Large intestine (tissue), 3 donors: ENCODE measurements around the gene ANKS3. TPM values are rescaled to one million over a fixed set of nuclear protein-coding genes. Genes with fewer than 3 reads are reported as not detected.
"Not testable (repeated sequence)": the region's sequence is repeated elsewhere in the genome, so short reads cannot be mapped to it uniquely, and the experiment has no call there.

Experiments
- DNase-seq, 2 donors: peaks; one replicate each; pipeline versions ENCODE4 v3.0.0 to v3.0.0-alpha.2; 2013
- H3K27ac ChIP-seq: one replicate; pipeline ENCODE4 v1.5.1; 2013; ENCODE audit warnings: low read length
- H3K27me3 ChIP-seq: 2 replicates; pipeline ENCODE4 v1.6.1; 2013; ENCODE audit warnings: low read length; ENCODE audit not compliant: control insufficient read depth, insufficient read depth
- H3K36me3 ChIP-seq: 2 replicates; pipeline ENCODE4 v1.6.1; 2013; ENCODE audit warnings: low read length; ENCODE audit not compliant: control insufficient read depth, insufficient read depth
- H3K4me1 ChIP-seq: one replicate; pipeline ENCODE4 v1.6.1; 2013; ENCODE audit warnings: low read length; ENCODE audit not compliant: control insufficient read depth, insufficient read depth
- H3K4me3 ChIP-seq: one replicate; pipeline ENCODE4 v1.5.1; 2013; ENCODE audit warnings: low read length
- H3K9me3 ChIP-seq: one replicate; pipeline ENCODE4 v1.6.1; 2013; ENCODE audit warnings: mild to moderate bottlenecking, low read depth, low read length, moderate library complexity; ENCODE audit not compliant: control insufficient read depth
- WGBS: methylation state at CpG from one replicate; pipeline ENCODE4 v1.1.5; 2013; ENCODE audit warnings: low lambda C conversion rate; ENCODE audit not compliant: insufficient coverage; 5-methylcytosine and 5-hydroxymethylcytosine counted together
- polyA plus RNA-seq: library from polyadenylated mRNA; unstranded; fragments of 120-200 nt; gene quantifications from one replicate; pipeline ENCODE4 v1.2.1, GENCODE V29; 2013

Gene ANKS3
- polyA plus RNA-seq, 1 donor: 19.8 TPM

GRCh38 chr16:4655801-4656200 is 78.3 kb downstream of the ANKS3 start:
- H3K4me1 ChIP-seq: peaks cover 80% of the 10 kb centered on the region
- H3K27ac ChIP-seq: peak overlapping the region; percentile 92
- no CpG with 5 or more reads among the region's 6 CpGs for WGBS
- H3K27me3 ChIP-seq: no peaks in the 10 kb centered on the region
- peaks cover 4% of the 10 kb centered on the region for H3K9me3 ChIP-seq
- H3K36me3 ChIP-seq: peaks cover 64% of the 10 kb centered on the region
- H3K4me3 ChIP-seq: no peak overlapping the region
- DNase-seq: no peak

DNA sequence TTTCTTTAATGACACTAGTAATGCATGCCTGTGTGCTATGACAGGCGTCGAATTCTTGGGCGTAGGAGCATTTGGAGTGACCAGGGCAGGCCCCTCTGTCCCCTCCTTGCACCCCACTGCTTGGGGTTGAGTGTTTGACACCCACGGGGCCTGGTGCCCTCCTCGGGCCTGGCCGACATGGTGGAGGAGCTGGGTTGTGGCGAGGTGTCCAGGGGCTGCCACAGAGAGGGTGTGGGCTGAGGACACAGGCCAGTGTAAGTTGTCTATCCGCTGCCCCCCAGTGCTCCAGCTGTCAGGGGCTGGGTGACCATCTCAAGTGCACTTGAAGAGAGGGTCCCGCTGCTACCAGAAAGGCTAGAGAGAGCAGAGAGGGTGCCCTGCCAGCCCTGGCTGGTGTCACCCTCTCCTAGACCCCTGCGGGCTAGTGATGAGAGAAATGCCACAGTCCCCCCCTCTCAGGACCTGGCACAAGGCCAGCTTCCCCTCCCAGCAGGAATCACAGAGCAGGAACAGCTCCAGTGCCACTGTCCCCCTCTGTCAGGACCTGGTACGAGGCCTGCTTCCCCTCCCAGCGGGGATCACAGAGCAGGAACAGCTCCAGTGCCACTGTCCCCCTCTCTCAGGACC is 79.0 kb downstream of the ANKS3 start:
- peaks cover 74% of the 10 kb centered on the region for H3K4me1 ChIP-seq

GRCh38 chr16:4654011-4654963 is 79.8 kb downstream of the ANKS3 start:
- Histone ChIP-seq H3K27me3 (no peaks in the 10 kb centered on the region), H3K4me1 (peaks cover 67% of the 10 kb centered on the region), H3K36me3 (peaks cover 60% of the 10 kb centered on the region), H3K4me3 (no peak overlapping the region), H3K27ac (peak overlapping the region; percentile 92), H3K9me3 (peaks cover 4% of the 10 kb centered on the region)
- DNase-seq: peak; percentile 92 to 96
- no CpG with 5 or more reads among the region's 16 CpGs for WGBS

More for the DNA sequence above, 79.0 kb downstream of the ANKS3 start:
- H3K27ac ChIP-seq: peak overlapping the region; percentile 92
- WGBS: no CpG with 5 or more reads among the region's 12 CpGs
- no peaks in the 10 kb centered on the region for H3K27me3 ChIP-seq
- no peak overlapping the region for H3K4me3 ChIP-seq
- H3K36me3 ChIP-seq: peaks cover 68% of the 10 kb centered on the region
- H3K9me3 ChIP-seq: peaks cover 4% of the 10 kb centered on the region
- DNase-seq: no peak

GRCh38 chr16:4652561-4652960 is 81.5 kb downstream of the ANKS3 start:
- no peaks in the 10 kb centered on the region for H3K27me3 ChIP-seq
- no peak overlapping the region for H3K4me3 ChIP-seq
- peaks cover 16% of the 10 kb centered on the region for H3K9me3 ChIP-seq
- peaks cover 56% of the 10 kb centered on the region for H3K4me1 ChIP-seq
- WGBS: no CpG with 5 or more reads among the region's 25 CpGs
- peaks cover 57% of the 10 kb centered on the region for H3K36me3 ChIP-seq
- H3K27ac ChIP-seq: peak overlapping the region; percentile 92
- no peak for DNase-seq

GRCh38 chr16:4651827-4652226 is 82.2 kb downstream of the ANKS3 start:
- H3K27ac ChIP-seq: no peak overlapping the region
- peaks cover 55% of the 10 kb centered on the region for H3K36me3 ChIP-seq

GRCh38 chr16:4650443-4651074 is 83.5 kb downstream of the ANKS3 start:
- H3K4me1 ChIP-seq: peaks cover 38% of the 10 kb centered on the region
- H3K9me3 ChIP-seq: peaks cover 27% of the 10 kb centered on the region
- H3K4me3 ChIP-seq, H3K27ac ChIP-seq, H3K27me3 ChIP-seq: not testable (repeated sequence)
- WGBS: no CpG with 5 or more reads among the region's 15 CpGs
- DNase-seq: peak; percentile 60 to 66
- H3K36me3 ChIP-seq: peaks cover 58% of the 10 kb centered on the region

More at GRCh38 chr16:4651827-4652226, 82.2 kb downstream of the ANKS3 start:
- no peaks in the 10 kb centered on the region for H3K27me3 ChIP-seq
- 60% methylated on average over 1 of the region's 13 CpGs for WGBS
- H3K9me3 ChIP-seq: peaks cover 21% of the 10 kb centered on the region
- peaks cover 49% of the 10 kb centered on the region for H3K4me1 ChIP-seq
- no peak for DNase-seq
- H3K4me3 ChIP-seq: no peak overlapping the region

DNA sequence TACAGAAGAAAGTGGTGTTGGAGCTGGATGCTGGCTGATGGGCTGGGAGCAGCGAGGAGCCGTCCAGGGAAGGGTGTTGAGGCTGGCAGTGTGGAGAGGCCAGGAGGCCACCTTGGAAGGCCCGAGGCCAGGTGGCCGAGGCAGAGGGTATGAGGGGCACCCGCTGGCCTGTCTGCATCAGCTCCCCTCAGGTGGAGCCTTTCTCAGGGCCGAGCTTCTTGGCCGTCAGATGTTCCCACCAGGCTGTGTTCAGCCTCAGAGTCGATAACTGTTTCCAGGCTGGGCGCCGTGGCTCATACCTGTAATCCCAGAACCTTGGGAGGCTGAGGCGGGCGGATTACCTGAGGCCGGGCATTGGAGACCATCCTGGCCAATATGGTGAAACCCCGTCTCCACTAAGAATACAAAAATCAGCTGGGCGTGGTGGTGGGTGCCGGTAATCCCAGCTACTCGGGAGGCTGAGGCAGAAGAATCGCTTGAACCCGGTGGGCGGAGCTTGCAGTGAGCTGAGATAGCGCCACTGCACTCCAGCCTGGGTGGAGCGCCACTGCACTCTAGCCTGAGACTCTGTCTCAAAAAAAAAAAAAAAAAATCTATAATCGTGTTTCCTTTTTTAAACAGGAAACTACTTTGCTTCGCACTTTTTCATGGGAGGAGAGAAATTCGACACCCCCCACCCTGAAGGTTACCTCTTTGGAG is 84.2 kb downstream of the ANKS3 start:
- Histone ChIP-seq H3K27me3 (no peaks in the 10 kb centered on the region), H3K4me3 (no peak overlapping the region), H3K4me1 (peaks cover 31% of the 10 kb centered on the region), H3K27ac (no peak overlapping the region), H3K36me3 (peaks cover 56% of the 10 kb centered on the region), H3K9me3 (peaks cover 27% of the 10 kb centered on the region)
- no CpG with 5 or more reads among the region's 25 CpGs for WGBS
- DNase-seq: no peak

- Histone ChIP-seq H3K36me3 (peaks cover 55% of the 10 kb centered on the region), H3K9me3 (peaks cover 27% of the 10 kb centered on the region), H3K27ac (no peak overlapping the region), H3K27me3 (no peaks in the 10 kb centered on the region), H3K4me3 (no peak overlapping the region), H3K4me1 (peaks cover 21% of the 10 kb centered on the region)
- DNase-seq: no peak
- WGBS: 100% methylated on average over 1 of the region's 13 CpGs
Measured at GRCh38 chr16:4648917-4649316, 85.2 kb downstream of the ANKS3 start.

GRCh38 chr16:4647644-4647980 is 86.5 kb downstream of the ANKS3 start:
- Histone ChIP-seq H3K4me3 (no peak overlapping the region), H3K27me3 (no peaks in the 10 kb centered on the region), H3K27ac (no peak overlapping the region), H3K4me1 (peaks cover 8% of the 10 kb centered on the region), H3K9me3 (peaks cover 25% of the 10 kb centered on the region), H3K36me3 (peaks cover 51% of the 10 kb centered on the region)
- no CpG with 5 or more reads among the region's 8 CpGs for WGBS
- no peak for DNase-seq
